HEK293 (cell line): ENCODE measurements around the gene GNPDA1.
A peak's percentile ranks its signal among the peaks of the same experiment; 100 is the strongest.

Experiments used
- SP3 ChIP-seq: fragments of 450-650 bp; formaldehyde crosslinking; IDR thresholded peaks from 2 replicates; pipeline ENCODE4 v1.5.1; 2016; ENCODE audit warnings: missing biosample characterization, missing genetic modification characterization
- TCF7L2 ChIP-seq: IDR thresholded peaks from 2 replicates; pipeline ENCODE4 v1.6.1; 2011; ENCODE audit warnings: low read depth, mild to moderate bottlenecking, inconsistent platforms, low read length, moderate library complexity, borderline replicate concordance
- ZBTB6 ChIP-seq: fragments of 450-650 bp; formaldehyde crosslinking; IDR thresholded peaks from 2 replicates; pipeline ENCODE4 v1.5.1; 2017; ENCODE audit warnings: missing biosample characterization, missing genetic modification characterization
- ZBTB7A ChIP-seq: fragments of 450-650 bp; formaldehyde crosslinking; IDR thresholded peaks from 2 replicates; pipeline ENCODE4 v1.5.1; 2016; ENCODE audit warnings: low read depth, missing biosample characterization, missing genetic modification characterization
- ZEB2 ChIP-seq: fragments of 450-650 bp; formaldehyde crosslinking; IDR thresholded peaks from 2 replicates; pipeline ENCODE4 v1.5.1; 2016; ENCODE audit warnings: missing biosample characterization, missing genetic modification characterization
- ZNF132 ChIP-seq: fragments of 450-650 bp; formaldehyde crosslinking; IDR thresholded peaks from 2 replicates; pipeline ENCODE4 v1.5.1; 2017; ENCODE audit warnings: missing biosample characterization, missing genetic modification characterization, borderline replicate concordance
- ZNF133 ChIP-seq: fragments of 450-650 bp; formaldehyde crosslinking; IDR thresholded peaks from 2 replicates; pipeline ENCODE4 v1.5.1; 2016; ENCODE audit warnings: missing biosample characterization, missing genetic modification characterization
- ZNF140 ChIP-seq: fragments of 450-650 bp; formaldehyde crosslinking; IDR thresholded peaks from 2 replicates; pipeline ENCODE4 v1.5.1; 2016; ENCODE audit warnings: missing biosample characterization, missing genetic modification characterization
- ZNF155 ChIP-seq: fragments of 450-650 bp; formaldehyde crosslinking; IDR thresholded peaks from 2 replicates; pipeline ENCODE4 v1.5.1; 2016; ENCODE audit warnings: missing biosample characterization, missing genetic modification characterization
- ZNF16 ChIP-seq: fragments of 450-650 bp; formaldehyde crosslinking; IDR thresholded peaks from 2 replicates; pipeline ENCODE4 v1.5.1; 2016; ENCODE audit warnings: low read depth, missing biosample characterization, missing genetic modification characterization
- ZNF184 ChIP-seq: fragments of 450-650 bp; IDR thresholded peaks from 2 replicates; pipeline ENCODE4 v1.5.1; 2018; ENCODE audit warnings: missing biosample characterization, mild to moderate bottlenecking, missing genetic modification characterization
- ZNF223 ChIP-seq: fragments of 450-650 bp; formaldehyde crosslinking; IDR thresholded peaks from 2 replicates; pipeline ENCODE4 v1.5.1; 2016; ENCODE audit warnings: missing biosample characterization, missing genetic modification characterization
- ZNF311 ChIP-seq: fragments of 450-650 bp; formaldehyde crosslinking; IDR thresholded peaks from 2 replicates; pipeline ENCODE4 v1.5.1; 2017; ENCODE audit warnings: missing biosample characterization, missing genetic modification characterization, borderline replicate concordance
- ZNF324 ChIP-seq: fragments of 450-650 bp; formaldehyde crosslinking; IDR thresholded peaks from 2 replicates; pipeline ENCODE4 v1.5.1; 2016; ENCODE audit warnings: missing biosample characterization, missing genetic modification characterization
- ZNF341 ChIP-seq: fragments of 450-650 bp; formaldehyde crosslinking; IDR thresholded peaks from 2 replicates; pipeline ENCODE4; 2016; ENCODE audit warnings: low read depth, missing biosample characterization, missing genetic modification characterization
- ZNF354C ChIP-seq: fragments of 450-650 bp; formaldehyde crosslinking; IDR thresholded peaks from 2 replicates; pipeline ENCODE4 v1.5.1; 2016; ENCODE audit warnings: missing biosample characterization, missing genetic modification characterization, low read depth, borderline replicate concordance
- ZNF366 ChIP-seq: fragments of 450-650 bp; formaldehyde crosslinking; conservative IDR thresholded peaks from 2 replicates; pipeline ENCODE4 v1.5.1; 2016; ENCODE audit warnings: missing biosample characterization, missing genetic modification characterization
- ZNF37A ChIP-seq: fragments of 450-650 bp; IDR thresholded peaks from 2 replicates; pipeline ENCODE4 v1.5.1; 2018; ENCODE audit warnings: missing biosample characterization, missing genetic modification characterization
- ZNF394 ChIP-seq: fragments of 450-650 bp; formaldehyde crosslinking; IDR thresholded peaks from 2 replicates; pipeline ENCODE4 v1.5.1; 2016; ENCODE audit warnings: missing biosample characterization, missing genetic modification characterization, mild to moderate bottlenecking, moderate library complexity, borderline replicate concordance
- ZNF488 ChIP-seq: fragments of 450-650 bp; formaldehyde crosslinking; IDR thresholded peaks from 2 replicates; pipeline ENCODE4 v1.5.1; 2016; ENCODE audit warnings: missing biosample characterization, missing genetic modification characterization
- ZNF501 ChIP-seq: fragments of 450-650 bp; formaldehyde crosslinking; IDR thresholded peaks from 2 replicates; pipeline ENCODE4 v1.5.1; 2016; ENCODE audit warnings: missing biosample characterization, missing genetic modification characterization
- ZNF548 ChIP-seq: fragments of 450-650 bp; formaldehyde crosslinking; IDR thresholded peaks from 2 replicates; pipeline ENCODE4 v1.5.1; 2016; ENCODE audit warnings: missing biosample characterization, missing genetic modification characterization
- ZNF571 ChIP-seq: fragments of 450-650 bp; formaldehyde crosslinking; IDR thresholded peaks from 2 replicates; pipeline ENCODE4 v1.5.0; 2017; ENCODE audit warnings: missing biosample characterization, missing genetic modification characterization
- ZNF621 ChIP-seq: fragments of 450-650 bp; formaldehyde crosslinking; IDR thresholded peaks from 2 replicates; pipeline ENCODE4 v1.5.1; 2017; ENCODE audit warnings: missing biosample characterization, missing genetic modification characterization
- ZNF645 ChIP-seq: fragments of 450-650 bp; formaldehyde crosslinking; IDR thresholded peaks from 2 replicates; pipeline ENCODE4; 2016; ENCODE audit warnings: missing biosample characterization, missing genetic modification characterization
- ZNF843 ChIP-seq: fragments of 450-650 bp; formaldehyde crosslinking; IDR thresholded peaks from 2 replicates; pipeline ENCODE4 v1.5.1; 2016; ENCODE audit warnings: missing biosample characterization, missing genetic modification characterization
- TF ChIP-seq, protein P1 (sequence below): fragments of 450-650 bp; formaldehyde crosslinking; IDR thresholded peaks from 2 replicates; pipeline ENCODE4 v1.5.1; 2016; ENCODE audit warnings: missing biosample characterization, missing genetic modification characterization
- TF ChIP-seq, protein P2 (sequence below): fragments of 450-650 bp; formaldehyde crosslinking; IDR thresholded peaks from 2 replicates; pipeline ENCODE4 v1.5.1; 2016; ENCODE audit warnings: missing biosample characterization, missing genetic modification characterization
- TF ChIP-seq, protein P3 (sequence below): fragments of 450-650 bp; formaldehyde crosslinking; IDR thresholded peaks from 2 replicates; pipeline ENCODE4 v1.5.1; 2017; ENCODE audit warnings: missing biosample characterization, missing genetic modification characterization
- TF ChIP-seq, protein P4 (sequence below): fragments of 450-650 bp; formaldehyde crosslinking; IDR thresholded peaks from 2 replicates; pipeline ENCODE4 v1.5.1; 2016; ENCODE audit warnings: missing biosample characterization, missing genetic modification characterization
- TF ChIP-seq, protein P5 (sequence below): fragments of 450-650 bp; formaldehyde crosslinking; IDR thresholded peaks from 2 replicates; pipeline ENCODE4 v1.5.1; 2016; ENCODE audit warnings: missing biosample characterization, missing genetic modification characterization

Gene GNPDA1

DNA sequence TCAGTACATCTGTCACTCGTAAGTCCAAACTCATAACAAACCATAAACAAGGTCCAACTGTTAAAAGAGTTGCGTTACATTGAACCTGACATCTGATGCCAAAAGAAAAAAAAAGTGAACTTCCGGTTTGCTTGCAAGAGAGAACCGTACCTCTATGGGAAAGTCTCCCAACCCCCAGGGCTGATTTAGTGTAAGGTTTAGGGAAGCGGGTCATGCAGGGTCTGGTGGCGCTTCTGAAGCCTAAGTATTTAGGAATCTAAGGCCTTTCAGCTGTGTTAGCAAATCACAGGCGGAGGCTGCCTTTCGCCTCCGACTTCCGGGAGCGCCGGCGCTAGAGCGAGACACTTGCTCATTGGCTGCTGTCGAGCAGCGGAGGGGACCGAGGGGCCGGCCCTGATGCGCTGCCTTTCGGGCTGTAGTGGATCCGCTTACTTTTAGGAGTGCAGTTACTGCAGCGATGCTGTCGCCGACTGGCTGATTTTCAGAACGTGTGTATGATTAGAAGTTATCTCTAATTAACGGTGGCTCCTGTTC, 12.0 kb upstream of the GNPDA1 start (continued):
- peak; percentile 60; the same call in 1 of the 2 replicates for TF ChIP-seq ZNF324 (tag by site-specific recombination)
- no peak for TF ChIP-seq TCF7L2
- TF ChIP-seq, protein P1, sequence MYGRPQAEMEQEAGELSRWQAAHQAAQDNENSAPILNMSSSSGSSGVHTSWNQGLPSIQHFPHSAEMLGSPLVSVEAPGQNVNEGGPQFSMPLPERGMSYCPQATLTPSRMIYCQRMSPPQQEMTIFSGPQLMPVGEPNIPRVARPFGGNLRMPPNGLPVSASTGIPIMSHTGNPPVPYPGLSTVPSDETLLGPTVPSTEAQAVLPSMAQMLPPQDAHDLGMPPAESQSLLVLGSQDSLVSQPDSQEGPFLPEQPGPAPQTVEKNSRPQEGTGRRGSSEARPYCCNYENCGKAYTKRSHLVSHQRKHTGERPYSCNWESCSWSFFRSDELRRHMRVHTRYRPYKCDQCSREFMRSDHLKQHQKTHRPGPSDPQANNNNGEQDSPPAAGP (tag by site-specific recombination), result no peak
- no peak for TF ChIP-seq ZNF354C (tag by site-specific recombination)
- 0 out of 2 replicates have a peak, but pooled peaks have one; percentile 10 for TF ChIP-seq ZNF341 (tag by site-specific recombination)
- TF ChIP-seq, protein P2, sequence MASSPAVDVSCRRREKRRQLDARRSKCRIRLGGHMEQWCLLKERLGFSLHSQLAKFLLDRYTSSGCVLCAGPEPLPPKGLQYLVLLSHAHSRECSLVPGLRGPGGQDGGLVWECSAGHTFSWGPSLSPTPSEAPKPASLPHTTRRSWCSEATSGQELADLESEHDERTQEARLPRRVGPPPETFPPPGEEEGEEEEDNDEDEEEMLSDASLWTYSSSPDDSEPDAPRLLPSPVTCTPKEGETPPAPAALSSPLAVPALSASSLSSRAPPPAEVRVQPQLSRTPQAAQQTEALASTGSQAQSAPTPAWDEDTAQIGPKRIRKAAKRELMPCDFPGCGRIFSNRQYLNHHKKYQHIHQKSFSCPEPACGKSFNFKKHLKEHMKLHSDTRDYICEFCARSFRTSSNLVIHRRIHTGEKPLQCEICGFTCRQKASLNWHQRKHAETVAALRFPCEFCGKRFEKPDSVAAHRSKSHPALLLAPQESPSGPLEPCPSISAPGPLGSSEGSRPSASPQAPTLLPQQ (tag by site-specific recombination), result 0 out of 2 replicates have a peak, but pooled peaks have one; percentile 44
- no peak for TF ChIP-seq ZNF184 (tag by site-specific recombination)
- TF ChIP-seq ZNF501 (tag by site-specific recombination), result no peak
- no peak; the same call in 1 of the 2 replicates for TF ChIP-seq ZNF394 (tag by site-specific recombination)
- no peak for TF ChIP-seq ZNF37A (tag by site-specific recombination)
- TF ChIP-seq ZNF311 (tag by site-specific recombination), result no peak
- TF ChIP-seq ZNF16 (tag by site-specific recombination), result no peak
- TF ChIP-seq ZNF488 (tag by site-specific recombination), result no peak
- peak; percentile 50; the same call in 1 of the 2 replicates for TF ChIP-seq SP3 (tag by site-specific recombination)
- no peak for TF ChIP-seq ZNF155 (tag by site-specific recombination)
- peak; percentile 81 for TF ChIP-seq ZEB2 (tag by site-specific recombination)
- no peak for TF ChIP-seq ZNF132 (tag by site-specific recombination)
- no peak for TF ChIP-seq ZBTB7A
- TF ChIP-seq, protein P3, sequence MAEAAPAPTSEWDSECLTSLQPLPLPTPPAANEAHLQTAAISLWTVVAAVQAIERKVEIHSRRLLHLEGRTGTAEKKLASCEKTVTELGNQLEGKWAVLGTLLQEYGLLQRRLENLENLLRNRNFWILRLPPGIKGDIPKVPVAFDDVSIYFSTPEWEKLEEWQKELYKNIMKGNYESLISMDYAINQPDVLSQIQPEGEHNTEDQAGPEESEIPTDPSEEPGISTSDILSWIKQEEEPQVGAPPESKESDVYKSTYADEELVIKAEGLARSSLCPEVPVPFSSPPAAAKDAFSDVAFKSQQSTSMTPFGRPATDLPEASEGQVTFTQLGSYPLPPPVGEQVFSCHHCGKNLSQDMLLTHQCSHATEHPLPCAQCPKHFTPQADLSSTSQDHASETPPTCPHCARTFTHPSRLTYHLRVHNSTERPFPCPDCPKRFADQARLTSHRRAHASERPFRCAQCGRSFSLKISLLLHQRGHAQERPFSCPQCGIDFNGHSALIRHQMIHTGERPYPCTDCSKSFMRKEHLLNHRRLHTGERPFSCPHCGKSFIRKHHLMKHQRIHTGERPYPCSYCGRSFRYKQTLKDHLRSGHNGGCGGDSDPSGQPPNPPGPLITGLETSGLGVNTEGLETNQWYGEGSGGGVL, result no peak
- no peak for TF ChIP-seq ZNF645
- no peak for TF ChIP-seq ZNF621 (tag by site-specific recombination)
- TF ChIP-seq, protein P4, sequence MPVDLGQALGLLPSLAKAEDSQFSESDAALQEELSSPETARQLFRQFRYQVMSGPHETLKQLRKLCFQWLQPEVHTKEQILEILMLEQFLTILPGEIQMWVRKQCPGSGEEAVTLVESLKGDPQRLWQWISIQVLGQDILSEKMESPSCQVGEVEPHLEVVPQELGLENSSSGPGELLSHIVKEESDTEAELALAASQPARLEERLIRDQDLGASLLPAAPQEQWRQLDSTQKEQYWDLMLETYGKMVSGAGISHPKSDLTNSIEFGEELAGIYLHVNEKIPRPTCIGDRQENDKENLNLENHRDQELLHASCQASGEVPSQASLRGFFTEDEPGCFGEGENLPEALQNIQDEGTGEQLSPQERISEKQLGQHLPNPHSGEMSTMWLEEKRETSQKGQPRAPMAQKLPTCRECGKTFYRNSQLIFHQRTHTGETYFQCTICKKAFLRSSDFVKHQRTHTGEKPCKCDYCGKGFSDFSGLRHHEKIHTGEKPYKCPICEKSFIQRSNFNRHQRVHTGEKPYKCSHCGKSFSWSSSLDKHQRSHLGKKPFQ, result no peak
- TF ChIP-seq, protein P5, sequence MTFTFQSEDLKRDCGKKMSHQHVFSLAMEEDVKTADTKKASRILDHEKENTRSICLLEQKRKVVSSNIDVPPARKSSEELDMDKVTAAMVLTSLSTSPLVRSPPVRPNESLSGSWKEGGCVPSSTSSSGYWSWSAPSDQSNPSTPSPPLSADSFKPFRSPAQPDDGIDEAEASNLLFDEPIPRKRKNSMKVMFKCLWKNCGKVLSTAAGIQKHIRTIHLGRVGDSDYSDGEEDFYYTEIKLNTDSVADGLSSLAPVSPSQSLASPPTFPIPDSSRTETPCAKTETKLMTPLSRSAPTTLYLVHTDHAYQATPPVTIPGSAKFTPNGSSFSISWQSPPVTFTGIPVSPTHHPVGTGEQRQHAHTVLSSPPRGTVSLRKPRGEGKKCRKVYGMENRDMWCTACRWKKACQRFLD (tag by site-specific recombination), result no peak
- no peak for TF ChIP-seq ZNF133 (tag by site-specific recombination)
- TF ChIP-seq ZNF366, result peak; percentile 47; the same call in 1 of the 2 replicates
- peak; percentile 88 for TF ChIP-seq ZBTB6 (tag by site-specific recombination)
- TF ChIP-seq ZNF843 (tag by site-specific recombination), result peak; percentile 53; the same call in 1 of the 2 replicates
- no peak for TF ChIP-seq ZNF571
- TF ChIP-seq ZNF223 (tag by site-specific recombination), result no peak
- TF ChIP-seq ZNF140 (tag by site-specific recombination), result no peak
- no peak for TF ChIP-seq ZNF548
